ENCODE results near the gene NGLY1. TPM values are rescaled to one million over a fixed set of nuclear protein-coding genes. Genes with fewer than 3 reads are reported as not detected.

NGLY1 gene, protein sequence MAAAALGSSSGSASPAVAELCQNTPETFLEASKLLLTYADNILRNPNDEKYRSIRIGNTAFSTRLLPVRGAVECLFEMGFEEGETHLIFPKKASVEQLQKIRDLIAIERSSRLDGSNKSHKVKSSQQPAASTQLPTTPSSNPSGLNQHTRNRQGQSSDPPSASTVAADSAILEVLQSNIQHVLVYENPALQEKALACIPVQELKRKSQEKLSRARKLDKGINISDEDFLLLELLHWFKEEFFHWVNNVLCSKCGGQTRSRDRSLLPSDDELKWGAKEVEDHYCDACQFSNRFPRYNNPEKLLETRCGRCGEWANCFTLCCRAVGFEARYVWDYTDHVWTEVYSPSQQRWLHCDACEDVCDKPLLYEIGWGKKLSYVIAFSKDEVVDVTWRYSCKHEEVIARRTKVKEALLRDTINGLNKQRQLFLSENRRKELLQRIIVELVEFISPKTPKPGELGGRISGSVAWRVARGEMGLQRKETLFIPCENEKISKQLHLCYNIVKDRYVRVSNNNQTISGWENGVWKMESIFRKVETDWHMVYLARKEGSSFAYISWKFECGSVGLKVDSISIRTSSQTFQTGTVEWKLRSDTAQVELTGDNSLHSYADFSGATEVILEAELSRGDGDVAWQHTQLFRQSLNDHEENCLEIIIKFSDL
- 17.7 to 21.0 TPM (median 18.8 TPM) in 5 replicates for total RNA-seq (2022; extraction: Qiagen RNA extraction)

GRCh38 chr3:25782938-25783660 is at the start of gene NGLY1:
Gene NGLY1, minus strand, starts transcription at chr3:25783443. Its CDS starts 53 bp downstream, at chr3:25783390.

GRCh38 chr3:25789596-25790556 is 6.6 kb upstream of the NGLY1 start, which contains the start of gene OXSM:
Gene OXSM, plus strand, starts transcription at chr3:25790090. Its CDS starts 931 bp downstream, at chr3:25791021.

Other genes starting within 250 kb of the NGLY1 start
- gene TOP2B, start 118.5 kb downstream of the NGLY1 start, total RNA-seq (2022; extraction: Qiagen RNA extraction), result 56.8 to 74.7 TPM (median 60.3 TPM) in 5 replicates
- gene OXSM, start 6.6 kb upstream of the NGLY1 start, total RNA-seq (2022; extraction: Qiagen RNA extraction), result 16.7 to 17.8 TPM (median 17.3 TPM) in 5 replicates

Measured in A549 treated with Mapracorat at 1 μM for 4 hours (cell line).